ENCODE measurements around the gene MRPL9.
"Not testable (repeated sequence)": the region's sequence is repeated elsewhere in the genome, so short reads cannot be mapped to it uniquely, and the experiment has no call there.

MRPL9 gene

GRCh38 chr1:151799179-151800022 is 36.1 kb upstream of the MRPL9 start:
- H3K4me3 ChIP-seq (ENCODE audit: low read length) = no peak overlapping the region
- TF ChIP-seq ZNF274 (IDR thresholded peaks at IDR 0.05; ENCODE audit: low read depth, low read length) = no peak

GRCh38 chr1:151798571-151798970 is 35.3 kb upstream of the MRPL9 start:
- H3K4me3 ChIP-seq (ENCODE audit: low read length) = no peak overlapping the region
- TF ChIP-seq ZNF274 (IDR thresholded peaks at IDR 0.05; ENCODE audit: low read depth, low read length) = no peak

GRCh38 chr1:151790940-151791651 is 27.8 kb upstream of the MRPL9 start:
- peak overlapping the region; percentile 84 for H3K4me3 ChIP-seq (ENCODE audit: low read length)
- no peak for TF ChIP-seq ZNF274 (IDR thresholded peaks at IDR 0.05; ENCODE audit: low read depth, low read length)

GRCh38 chr1:151790071-151790939 is 27.0 kb upstream of the MRPL9 start, which contains the start of gene TDRKH:
TDRKH (minus strand) TSS chr1:151790500; CDS start chr1:151783022, 7,478 bp downstream.
- H3K4me3 ChIP-seq (ENCODE audit: low read length) = peak within 1 kb of the TSS; percentile 84
- TF ChIP-seq ZNF274 (IDR thresholded peaks at IDR 0.05; ENCODE audit: low read depth, low read length) = no peak

GRCh38 chr1:151787689-151788088 is 24.4 kb upstream of the MRPL9 start:
- H3K4me3 ChIP-seq (ENCODE audit: low read length) = no peak overlapping the region
- TF ChIP-seq ZNF274 (IDR thresholded peaks at IDR 0.05; ENCODE audit: low read depth, low read length) = no peak

GRCh38 chr1:151783796-151784195 is 20.5 kb upstream of the MRPL9 start:
- TF ChIP-seq ZNF274 (IDR thresholded peaks at IDR 0.05; ENCODE audit: low read depth, low read length) = no peak
- H3K4me3 ChIP-seq (ENCODE audit: low read length) = no peak overlapping the region

GRCh38 chr1:151782741-151783140 is 19.4 kb upstream of the MRPL9 start:
- TF ChIP-seq ZNF274 (IDR thresholded peaks at IDR 0.05; ENCODE audit: low read depth, low read length) = no peak
- no peak overlapping the region for H3K4me3 ChIP-seq (ENCODE audit: low read length)

GRCh38 chr1:151782026-151782425 is 18.7 kb upstream of the MRPL9 start:
- not testable (repeated sequence) for H3K4me3 ChIP-seq (ENCODE audit: low read length)

GRCh38 chr1:151780736-151781135 is 17.4 kb upstream of the MRPL9 start:
- H3K4me3 ChIP-seq (ENCODE audit: low read length) = not testable (repeated sequence)

- no peak for TF ChIP-seq ZNF274 (IDR thresholded peaks at IDR 0.05; ENCODE audit: low read depth, low read length)
These were observed 16.6 kb upstream of the MRPL9 start for GRCh38 chr1:151779852-151780251.

GRCh38 chr1:151777317-151777716 is 14.0 kb upstream of the MRPL9 start:
- no peak for TF ChIP-seq ZNF274 (IDR thresholded peaks at IDR 0.05; ENCODE audit: low read depth, low read length)
- H3K4me3 ChIP-seq (ENCODE audit: low read length) = no peak overlapping the region

More at GRCh38 chr1:151779852-151780251, 16.6 kb upstream of the MRPL9 start:
- H3K4me3 ChIP-seq (ENCODE audit: low read length) = no peak overlapping the region

- TF ChIP-seq ZNF274 (IDR thresholded peaks at IDR 0.05; ENCODE audit: low read depth, low read length) = no peak
- no peak overlapping the region for H3K4me3 ChIP-seq (ENCODE audit: low read length)
These were observed 13.4 kb upstream of the MRPL9 start for GRCh38 chr1:151776665-151777062.

GRCh38 chr1:151775894-151776664 is 12.8 kb upstream of the MRPL9 start:
- TF ChIP-seq ZNF274 (IDR thresholded peaks at IDR 0.05; ENCODE audit: low read depth, low read length) = no peak
- no peak overlapping the region for H3K4me3 ChIP-seq (ENCODE audit: low read length)

Data from GM08714 (cell line).